Measurements from ENCODE around the gene ALDOA.

DNA sequence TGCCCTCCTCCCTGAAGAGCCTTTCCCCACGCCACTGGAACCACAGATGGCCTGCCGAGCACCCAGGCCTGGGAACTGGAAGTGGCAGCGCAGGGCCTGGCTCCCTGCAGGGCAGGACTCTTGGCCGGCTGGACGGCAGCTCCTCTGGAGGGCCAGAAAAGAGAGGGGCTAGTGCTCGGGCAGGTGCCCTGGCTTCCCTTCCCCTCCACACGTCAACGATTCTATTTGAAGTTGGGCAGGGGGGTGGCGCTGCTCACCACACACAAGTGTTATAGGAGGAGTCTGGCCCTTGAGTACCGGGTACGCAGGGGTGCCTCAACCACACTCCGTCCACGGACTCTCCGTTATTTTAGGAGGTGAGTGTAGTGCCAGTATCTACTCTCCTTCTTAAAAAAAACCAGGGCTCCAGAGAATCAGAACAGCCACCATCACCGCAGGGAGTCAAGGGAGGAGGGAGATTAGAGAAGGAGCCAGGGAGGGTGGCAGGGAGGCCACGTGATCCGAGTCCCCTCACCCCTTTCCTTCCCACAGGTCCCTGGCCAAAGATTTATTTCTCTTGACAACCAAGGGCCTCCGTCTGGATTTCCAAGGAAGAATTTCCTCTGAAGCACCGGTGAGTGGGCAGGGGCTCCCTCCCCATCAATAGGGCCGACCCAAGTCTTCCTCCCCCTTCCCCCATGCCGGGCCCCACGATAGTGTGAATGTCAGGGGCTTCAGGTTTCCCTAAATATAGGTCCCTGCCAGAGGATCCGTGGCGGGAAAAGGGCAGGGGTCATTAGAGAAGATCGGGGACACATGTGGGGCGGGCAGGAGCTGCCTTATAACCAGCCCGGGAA, 1.4 kb upstream of the ALDOA start:
- no peak for TF ChIP-seq CTCF (IDR thresholded peaks at IDR 0.05)
- peak in 1 of 3 donors; percentile 54 for TF ChIP-seq POLR2AphosphoS5 (IDR thresholded peaks at IDR 0.05)
- TF ChIP-seq POLR2A (IDR thresholded peaks at IDR 0.05) = peak; percentile 15
